ENCODE results near the gene FAAP20. TPM values are rescaled to one million over a fixed set of nuclear protein-coding genes. Genes with fewer than 3 reads are reported as not detected.

The FAAP20 gene
- total and polyA plus RNA-seq, 2 of the 8 experiments (the other 6 are each of a cell fraction or from before 2014, with no cell fraction given): 58.4 to 99.8 TPM

GRCh38 chr1:2238361-2239012 is 43.9 kb upstream of the FAAP20 start (continued):
- TF ChIP-seq CHD2 (IDR thresholded peaks at IDR 0.05; ENCODE audit: low read length) (no peak), E2F6 (IDR thresholded peaks at IDR 0.05) (no peak), EGR1 (IDR thresholded peaks at IDR 0.05; ENCODE audit: borderline replicate concordance, low read depth, low read length) (no peak), CHD7 (IDR thresholded peaks at IDR 0.05; ENCODE audit: insufficient replicate concordance, low read length) (no peak), JUN (IDR thresholded peaks at IDR 0.05; ENCODE audit: low read depth, low read length) (no peak), GABPA (IDR thresholded peaks at IDR 0.05; ENCODE audit: borderline replicate concordance, insufficient read depth, low read length) (no peak), SIX5 (IDR thresholded peaks at IDR 0.05; ENCODE audit: low read depth, low read length) (no peak)

Measured in H1 (cell line).